DMS53 (cell line): Measurements from ENCODE around the gene IRAK1BP1.
"Not testable (repeated sequence)": the region's sequence is repeated elsewhere in the genome, so short reads cannot be mapped to it uniquely, and the experiment has no call there.

ENCODE experiments used
- DNase-seq: peaks from one replicate; lab custom pipeline; 2025; lab: John Stamatoyannopoulos, UW

IRAK1BP1 gene

GRCh38 chr6:78889901-78890300 is 22.6 kb downstream of the IRAK1BP1 start:
- DNase-seq: not testable (repeated sequence)

GRCh38 chr6:78896227-78896626 is 28.9 kb downstream of the IRAK1BP1 start:
- no peak for DNase-seq

GRCh38 chr6:78908621-78909020 is 41.3 kb downstream of the IRAK1BP1 start:
- DNase-seq: no peak

GRCh38 chr6:78909391-78909790 is 42.0 kb downstream of the IRAK1BP1 start:
- DNase-seq: no peak

GRCh38 chr6:78910010-78910409 is 42.7 kb downstream of the IRAK1BP1 start:
- no peak for DNase-seq

GRCh38 chr6:78910591-78911171 is 43.3 kb downstream of the IRAK1BP1 start:
- DNase-seq: peak; percentile 39

- DNase-seq: no peak
These were observed 44.0 kb downstream of the IRAK1BP1 start for GRCh38 chr6:78911218-78911940.

GRCh38 chr6:78916411-78916810 is 49.1 kb downstream of the IRAK1BP1 start:
- no peak for DNase-seq

GRCh38 chr6:78917788-78918187 is 50.4 kb downstream of the IRAK1BP1 start:
- DNase-seq: no peak

- DNase-seq: not testable (repeated sequence)
These were observed 53.8 kb downstream of the IRAK1BP1 start for GRCh38 chr6:78921168-78921567.

- no peak for DNase-seq
These were observed 58.0 kb downstream of the IRAK1BP1 start for GRCh38 chr6:78925317-78925716.

- no peak for DNase-seq
These were observed 68.2 kb downstream of the IRAK1BP1 start for GRCh38 chr6:78935553-78935952.

- no peak for DNase-seq
These were observed 69.2 kb downstream of the IRAK1BP1 start for GRCh38 chr6:78936515-78936914.

- DNase-seq: no peak
These were observed 75.1 kb downstream of the IRAK1BP1 start for GRCh38 chr6:78942446-78942845.

GRCh38 chr6:78947529-78947928 is 80.2 kb downstream of the IRAK1BP1 start:
- no peak for DNase-seq

GRCh38 chr6:78947962-78948361 is 80.6 kb downstream of the IRAK1BP1 start:
- DNase-seq: no peak

GRCh38 chr6:78948785-78949184 is 81.4 kb downstream of the IRAK1BP1 start:
- no peak for DNase-seq

GRCh38 chr6:78952362-78952761 is 85.0 kb downstream of the IRAK1BP1 start:
- DNase-seq: no peak
